Measurements from ENCODE around the gene SRSF10. TPM values are rescaled to one million over a fixed set of nuclear protein-coding genes. Genes with fewer than 3 reads are reported as not detected.
"Not testable (repeated sequence)": the region's sequence is repeated elsewhere in the genome, so short reads cannot be mapped to it uniquely, and the experiment has no call there.

The SRSF10 gene
- polyA plus RNA-seq, 4 donors = 167 to 279 (median 223) TPM

DNA sequence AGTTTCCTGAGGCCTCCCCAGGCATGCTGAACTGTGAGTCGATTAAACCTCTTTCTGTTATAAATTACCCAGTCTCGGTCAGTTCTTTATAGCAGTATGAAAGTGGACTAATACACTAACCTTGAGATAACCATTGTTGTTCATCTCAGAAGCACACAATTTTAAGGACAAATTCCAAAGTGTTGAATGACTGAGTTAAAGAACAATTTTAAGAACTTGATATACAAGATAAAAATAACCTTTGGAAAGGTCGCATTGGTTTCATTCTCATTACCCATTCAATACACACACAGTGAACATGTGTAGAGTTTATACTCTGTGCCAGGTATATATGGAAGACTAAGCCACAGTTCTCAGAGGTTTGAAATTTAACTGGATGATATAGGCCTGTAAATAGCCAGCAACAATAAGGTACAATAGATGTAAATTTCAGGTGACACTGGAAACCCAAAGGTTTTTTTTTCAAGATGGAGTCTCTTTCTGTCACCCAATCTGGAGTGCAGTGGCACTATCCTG lies 19.1 kb upstream of the SRSF10 start:
- DNase-seq (ENCODE audit: low read depth in 4 of 4, low spot score in 2 of 4) = no peak

DNA sequence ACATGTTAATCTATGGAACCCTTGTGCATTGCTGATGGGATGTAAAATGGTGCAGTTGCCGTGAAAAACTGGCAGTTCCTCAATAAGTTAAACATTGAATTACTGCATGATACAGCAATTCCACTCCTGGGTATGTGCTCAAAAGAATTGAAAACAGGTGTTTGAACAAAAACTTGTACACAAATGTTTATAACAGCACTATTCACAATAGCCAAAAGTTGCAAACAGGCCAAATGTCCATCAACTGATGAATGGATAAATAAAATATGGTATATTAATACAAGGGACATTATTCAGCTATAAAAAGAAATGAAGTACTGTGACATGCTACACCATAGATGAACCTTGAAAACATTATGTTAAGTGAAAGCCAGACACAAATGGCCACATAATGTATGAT lies 17.7 kb upstream of the SRSF10 start:
- DNase-seq (ENCODE audit: low read depth in 4 of 4, low spot score in 2 of 4) = no peak

DNA sequence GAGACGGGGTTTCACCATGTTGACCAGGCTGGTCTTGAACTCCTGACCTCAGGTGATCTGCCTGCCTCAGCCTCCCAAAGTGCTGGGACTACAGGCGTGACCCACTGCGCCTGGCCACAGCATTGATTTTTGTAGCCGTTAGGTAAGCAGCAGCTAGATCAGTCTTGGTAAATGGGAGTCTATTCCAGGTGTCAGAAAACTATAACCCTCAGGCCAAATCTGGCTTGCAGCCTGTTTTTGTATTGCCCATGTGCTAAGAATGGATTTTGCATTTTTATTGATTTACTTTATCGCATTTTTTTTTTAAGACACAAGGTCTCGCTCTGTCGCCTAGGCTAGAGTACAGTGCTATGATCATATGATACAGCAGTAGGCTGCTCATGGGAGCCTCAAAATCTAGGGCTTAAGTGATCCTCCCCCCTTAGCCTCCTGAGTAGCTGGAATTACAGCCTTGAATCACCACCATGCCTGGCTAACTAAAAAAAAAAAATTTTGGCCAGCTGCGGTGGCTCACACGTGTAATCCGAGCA lies 16.6 kb upstream of the SRSF10 start:
- DNase-seq (ENCODE audit: low read depth in 4 of 4, low spot score in 2 of 4) = no peak

DNA sequence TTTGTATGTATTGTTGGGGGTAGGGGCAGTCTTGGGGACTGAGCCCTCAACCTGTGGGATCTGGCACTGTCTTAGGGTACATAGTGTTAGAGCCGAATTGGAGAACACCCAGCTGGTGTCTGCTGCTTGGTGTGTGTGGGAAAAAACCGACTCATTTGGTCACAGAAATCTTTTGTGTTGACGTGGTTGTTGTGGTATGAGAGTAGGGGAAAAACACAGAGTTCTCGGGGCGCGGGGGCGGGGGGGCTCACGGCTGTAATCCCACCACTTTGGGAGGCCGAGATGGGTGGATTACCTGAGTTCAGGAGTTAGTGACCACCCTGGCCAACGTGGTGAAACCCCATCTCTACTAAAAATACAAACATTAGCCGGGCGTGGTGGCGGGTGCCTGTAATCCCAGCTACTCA lies 15.3 kb upstream of the SRSF10 start:
- no peak for DNase-seq (ENCODE audit: low read depth in 4 of 4, low spot score in 2 of 4)

DNA sequence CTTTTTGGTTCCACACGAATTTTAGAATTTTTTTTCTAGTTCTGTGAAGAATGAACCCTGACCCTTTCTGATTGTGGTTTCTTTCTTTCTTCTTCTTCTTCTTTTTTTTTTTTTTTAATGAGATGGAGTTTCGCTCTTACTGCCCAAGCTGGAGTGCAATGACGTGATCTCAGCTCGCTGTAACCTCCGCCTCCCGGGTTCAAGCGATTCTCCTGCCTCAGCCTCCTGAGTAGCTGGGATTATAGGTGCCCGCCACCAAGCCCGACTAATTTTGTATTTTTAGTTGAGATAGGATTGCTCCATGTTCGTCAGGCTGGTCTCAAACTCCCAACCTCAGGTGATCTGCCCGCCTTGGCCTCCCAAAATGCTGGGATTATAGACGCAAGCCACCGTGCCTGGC lies 11.9 kb upstream of the SRSF10 start:
- DNase-seq (ENCODE audit: low read depth in 4 of 4, low spot score in 2 of 4) = not testable (repeated sequence)

DNA sequence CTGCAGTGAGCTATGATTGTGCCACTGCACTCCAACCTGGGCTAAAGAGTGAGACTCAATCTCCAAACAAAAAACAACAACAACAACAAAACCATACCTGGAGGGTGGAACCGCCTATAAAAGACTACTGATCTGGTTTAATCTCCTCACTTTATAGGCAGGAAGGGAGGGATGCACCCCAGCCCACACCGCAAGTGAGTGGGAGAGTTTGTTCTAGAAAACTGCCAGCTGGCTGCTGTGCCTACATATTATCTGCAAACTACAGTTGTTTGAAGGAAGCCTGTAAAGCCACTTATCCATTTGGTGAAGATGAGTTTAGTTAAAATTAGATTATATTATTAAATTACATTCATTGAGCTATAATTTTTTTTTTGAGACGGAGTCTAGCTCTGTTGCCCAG lies 9.1 kb upstream of the SRSF10 start:
- DNase-seq (ENCODE audit: low read depth in 4 of 4, low spot score in 2 of 4) = no peak

DNA sequence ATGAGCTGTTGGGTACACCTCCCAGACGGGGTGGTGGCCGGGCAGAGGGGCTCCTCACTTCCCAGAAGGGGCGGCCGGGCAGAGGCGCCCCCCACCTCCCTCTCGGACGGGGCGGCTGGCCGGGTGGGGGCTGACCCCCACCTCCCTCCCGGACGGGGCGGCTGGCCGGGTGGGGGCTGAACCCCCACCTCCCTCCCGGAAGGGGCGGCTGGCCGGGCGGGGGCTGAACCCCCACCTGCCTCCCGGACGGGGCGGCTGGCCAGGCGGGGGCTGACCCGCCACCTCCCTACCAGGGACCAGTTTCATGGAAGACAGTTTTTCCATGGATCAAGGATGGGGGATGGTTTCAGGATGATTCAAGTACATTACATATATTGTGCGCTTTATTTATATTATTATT lies 6.9 kb upstream of the SRSF10 start:
- not testable (repeated sequence) for DNase-seq (ENCODE audit: low read depth in 4 of 4, low spot score in 2 of 4)

DNA sequence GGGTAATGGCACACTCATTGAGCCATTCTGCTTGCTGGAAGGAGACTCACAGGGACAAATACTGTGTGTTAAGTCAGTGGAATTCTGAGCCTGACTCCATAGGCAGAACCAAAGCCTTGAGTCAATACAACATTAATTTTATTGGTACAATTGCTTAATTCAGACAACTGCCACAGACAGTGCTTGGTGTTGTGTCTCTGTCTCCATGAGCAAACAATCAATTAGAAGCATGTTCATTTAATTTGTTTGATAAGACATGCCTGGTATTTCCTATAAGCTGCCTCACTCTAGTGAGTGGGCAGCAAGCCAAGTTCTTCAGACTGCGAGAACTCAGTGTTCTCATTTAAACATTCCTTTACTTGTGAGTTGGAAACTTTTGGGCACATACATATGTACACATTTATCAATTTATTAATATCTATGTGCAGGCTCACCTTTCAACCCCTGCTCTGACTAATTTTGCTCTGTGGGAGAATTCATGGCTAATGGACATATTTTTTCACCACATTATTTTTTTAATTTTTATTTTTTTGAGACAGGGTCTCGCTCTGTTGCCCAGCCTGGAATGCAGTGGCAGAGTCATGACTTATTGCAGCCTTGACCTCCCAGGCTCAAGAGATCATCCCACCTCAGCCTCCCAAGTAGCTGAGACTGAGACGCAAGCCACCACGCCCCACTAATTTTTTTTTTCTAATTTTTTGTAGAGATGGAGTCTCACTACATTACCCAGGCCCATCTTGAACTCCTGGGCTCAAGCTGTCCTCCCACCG lies 4.5 kb upstream of the SRSF10 start:
- DNase-seq (ENCODE audit: low read depth in 4 of 4, low spot score in 2 of 4) = no peak

DNA sequence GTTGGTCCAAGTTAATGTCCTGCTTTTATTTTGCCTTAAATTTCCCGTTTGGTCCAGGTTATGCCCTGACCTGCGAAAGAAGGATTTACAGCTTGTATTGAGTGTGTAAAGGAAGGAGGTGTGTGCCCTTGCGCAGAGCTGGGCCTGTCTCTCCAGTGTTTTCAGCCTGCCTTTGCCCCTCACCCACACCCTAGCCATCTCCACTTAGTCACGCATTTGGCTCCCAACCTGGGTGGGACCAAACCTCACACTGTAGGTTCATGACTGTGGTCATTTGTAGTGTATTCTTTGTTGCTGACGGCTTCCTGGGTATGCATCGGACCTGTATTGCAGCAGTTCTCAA lies 572 bp upstream of the SRSF10 start:
- DNase-seq (ENCODE audit: low read depth in 4 of 4, low spot score in 2 of 4) = no peak

DNA sequence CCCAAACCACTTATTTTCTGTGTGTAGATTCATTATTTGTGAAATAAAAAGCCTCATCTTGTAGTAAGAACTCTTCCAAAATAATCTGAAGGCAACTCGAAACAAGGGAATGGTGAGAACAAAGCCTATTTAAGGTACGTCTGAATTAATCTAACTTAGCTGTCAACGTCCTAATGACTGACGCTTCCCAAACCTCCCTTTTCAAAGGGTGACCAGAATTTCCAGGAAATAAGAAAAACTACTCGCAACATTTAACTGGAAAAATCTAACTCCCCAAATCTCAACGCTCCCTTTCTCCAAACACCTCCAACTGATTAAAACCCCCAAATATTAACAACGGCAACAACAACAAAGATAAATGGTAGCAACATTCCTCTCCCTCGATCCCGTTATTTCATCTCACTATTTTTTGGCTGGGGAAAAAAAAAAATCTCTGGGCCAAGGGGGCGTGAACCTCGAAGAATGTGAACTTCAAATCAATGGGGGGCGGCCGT lies 693 bp downstream of the SRSF10 start:
- DNase-seq (ENCODE audit: low read depth in 4 of 4, low spot score in 2 of 4) = no peak

DNA sequence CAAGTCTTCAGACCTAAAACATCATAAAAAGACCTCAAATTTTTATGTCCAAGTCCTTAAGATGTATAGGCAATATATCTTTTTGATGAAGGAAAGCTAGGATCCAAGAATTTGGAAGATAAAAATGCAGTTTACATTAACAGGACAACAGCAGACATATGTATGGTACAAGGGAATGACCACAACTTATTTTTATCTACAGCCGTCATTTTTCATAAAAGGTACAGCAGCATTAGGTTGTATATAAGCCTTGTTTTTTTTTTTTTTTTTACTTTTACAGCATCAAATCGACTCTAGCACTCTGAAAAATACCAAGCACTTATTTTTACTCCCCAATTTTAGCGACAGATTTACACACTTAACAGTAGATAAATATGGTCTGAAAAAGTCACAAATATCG lies 1.3 kb downstream of the SRSF10 start:
- DNase-seq (ENCODE audit: low read depth in 4 of 4, low spot score in 2 of 4) = no peak

DNA sequence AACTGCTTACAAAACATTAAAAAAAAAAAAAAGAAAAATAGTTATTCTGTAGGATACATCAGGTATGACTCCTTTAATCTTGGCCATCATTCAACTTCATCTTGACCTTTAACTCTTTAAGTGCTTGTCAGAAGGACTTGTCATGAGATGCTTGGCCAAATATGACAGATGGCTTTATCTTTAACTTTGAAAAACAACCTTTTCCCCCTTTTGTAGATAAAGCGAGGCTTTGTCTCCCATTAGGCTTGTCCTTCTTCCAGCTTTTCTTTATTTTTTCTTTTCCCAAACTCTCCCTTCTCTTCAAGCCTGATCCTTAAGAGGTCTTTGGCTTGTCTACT lies 2.3 kb downstream of the SRSF10 start:
- DNase-seq (ENCODE audit: low read depth in 4 of 4, low spot score in 2 of 4) = no peak

DNA sequence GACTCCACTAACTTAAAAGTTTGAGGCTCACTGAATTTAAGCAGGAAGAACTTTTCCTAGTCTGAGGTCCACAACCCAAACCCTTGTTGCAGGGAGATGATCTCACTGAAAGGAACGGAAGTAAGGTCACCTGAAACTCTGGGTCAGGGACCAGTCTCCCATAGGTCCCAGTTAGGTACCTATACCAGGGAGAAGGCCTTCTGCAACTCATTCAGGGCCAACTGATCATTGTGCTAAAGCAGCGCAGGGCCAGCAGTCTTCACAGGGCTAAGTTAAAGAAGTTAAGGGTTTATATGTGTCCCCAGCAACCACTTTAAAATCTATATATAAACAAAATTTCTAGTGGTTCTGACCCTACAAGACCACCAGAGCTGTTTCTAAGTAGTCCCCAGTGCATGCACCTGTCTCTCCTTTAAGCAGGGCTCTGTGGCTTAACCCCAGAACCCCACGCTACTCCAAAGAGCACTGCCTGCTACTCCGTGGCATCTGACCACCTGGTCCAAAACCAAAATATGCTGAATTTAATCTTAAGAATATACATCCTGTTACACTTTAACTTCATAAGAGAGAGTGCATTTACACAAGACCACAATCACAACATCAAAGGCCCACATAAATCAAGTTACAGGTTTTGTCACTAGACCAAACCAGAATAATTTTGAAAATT lies 2.8 kb downstream of the SRSF10 start:
- no peak for DNase-seq (ENCODE audit: low read depth in 4 of 4, low spot score in 2 of 4)

DNA sequence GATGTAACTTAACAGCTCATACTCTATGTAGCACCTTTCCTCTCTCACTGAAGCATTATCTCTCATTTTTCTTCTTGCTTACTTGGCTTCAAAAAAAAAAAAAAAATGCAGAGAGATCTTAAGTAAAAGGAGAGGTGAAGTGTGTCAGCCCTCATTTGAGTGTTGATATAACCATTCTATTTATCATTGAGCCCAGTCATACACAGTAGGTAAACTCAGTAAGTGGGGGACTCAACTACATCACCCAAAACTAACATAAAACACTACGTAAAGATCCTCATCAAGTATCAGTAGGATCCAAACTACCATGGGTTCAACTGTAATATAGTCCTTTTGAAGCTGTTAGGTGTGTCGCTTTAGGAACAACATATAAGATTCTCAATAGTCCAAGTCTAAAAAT lies 12.3 kb downstream of the SRSF10 start:
- no peak for DNase-seq (ENCODE audit: low read depth in 4 of 4, low spot score in 2 of 4)

DNA sequence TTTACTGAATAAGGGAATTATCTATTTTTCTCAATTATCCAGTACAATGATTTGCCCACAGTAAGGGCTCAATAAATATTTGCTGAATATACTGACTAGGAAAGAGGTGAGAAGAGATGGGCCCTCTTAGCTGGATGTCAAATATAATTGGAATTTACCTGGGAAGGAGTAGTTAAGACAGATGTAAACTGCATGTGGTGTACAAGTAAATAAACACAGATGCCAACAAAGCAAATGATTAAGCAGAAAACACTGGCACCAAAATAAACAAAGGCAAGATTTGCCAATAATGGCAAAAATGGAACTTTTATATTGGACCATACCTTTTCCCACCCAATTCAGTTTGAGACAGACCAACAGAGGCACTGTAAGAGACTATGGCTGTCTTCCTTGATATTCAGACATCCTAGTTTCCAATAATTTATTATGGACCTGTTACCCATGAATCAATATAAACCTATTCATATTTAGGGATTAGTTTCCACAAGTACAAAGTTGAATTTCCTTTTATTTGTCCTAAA lies 13.1 kb downstream of the SRSF10 start:
- no peak for DNase-seq (ENCODE audit: low read depth in 4 of 4, low spot score in 2 of 4)

DNA sequence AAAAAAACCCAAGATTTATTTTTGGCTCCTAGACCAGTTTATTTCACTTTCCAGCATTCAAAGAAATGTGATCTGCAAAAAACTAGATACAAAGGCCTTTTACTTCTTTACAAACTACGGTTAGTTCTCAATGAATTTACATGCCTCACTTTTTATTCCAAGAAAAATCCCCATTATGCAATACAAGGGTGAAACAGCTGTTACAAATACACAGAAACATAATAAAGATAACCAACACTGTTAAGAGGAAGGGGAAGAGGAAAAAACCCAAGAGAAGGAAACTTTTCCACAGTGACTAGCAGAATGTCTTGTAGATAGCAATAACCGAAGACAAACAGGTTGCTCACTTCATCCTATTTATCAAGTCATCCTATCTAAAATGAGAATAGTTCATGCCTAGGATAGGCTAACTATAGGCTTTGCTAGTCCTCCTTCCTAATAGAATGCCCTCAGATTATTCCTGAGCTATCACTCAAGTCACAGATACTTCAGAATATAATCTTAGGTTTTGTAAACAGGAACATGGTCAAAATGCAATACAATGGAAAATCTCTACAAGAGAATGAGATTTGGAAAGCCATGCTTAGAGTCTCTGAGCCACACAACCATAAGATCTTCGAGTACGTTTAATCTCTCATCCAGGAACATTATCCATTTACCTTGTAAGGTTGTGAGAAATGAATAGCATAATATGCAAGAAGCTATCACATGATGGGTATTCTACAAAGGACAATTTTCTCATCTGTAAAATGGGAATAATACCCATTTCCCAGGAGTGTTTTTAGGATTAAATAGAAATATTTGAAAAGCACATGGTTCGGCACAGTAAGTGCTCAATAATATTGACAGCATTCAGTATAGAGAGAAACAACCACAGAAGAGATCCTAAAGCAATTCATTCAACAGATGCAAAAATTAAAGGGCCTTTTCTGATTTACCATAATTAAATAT lies 15.1 kb downstream of the SRSF10 start:
- DNase-seq (ENCODE audit: low read depth in 4 of 4, low spot score in 2 of 4) = no peak

DNA sequence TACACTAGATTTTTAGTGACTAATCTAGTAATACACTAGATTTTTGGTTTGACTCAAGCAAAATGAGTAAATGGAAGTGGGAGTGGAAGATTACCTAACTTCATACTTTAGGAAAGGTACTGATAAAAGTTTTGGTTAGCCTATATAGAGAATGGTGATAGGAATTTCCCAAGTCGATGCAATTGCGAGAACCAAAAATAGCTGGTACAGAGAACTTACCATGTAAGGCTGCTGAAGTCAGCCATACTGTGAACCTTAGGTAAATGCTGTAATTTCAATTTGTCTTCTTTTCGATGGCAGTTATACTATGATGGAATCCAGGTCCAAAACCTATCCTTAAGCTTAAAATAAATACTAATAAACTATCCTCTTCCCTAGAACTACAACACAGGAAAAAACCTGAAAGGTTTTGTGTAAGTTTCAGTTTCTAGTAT lies 15.9 kb downstream of the SRSF10 start:
- DNase-seq (ENCODE audit: low read depth in 4 of 4, low spot score in 2 of 4) = no peak

DNA sequence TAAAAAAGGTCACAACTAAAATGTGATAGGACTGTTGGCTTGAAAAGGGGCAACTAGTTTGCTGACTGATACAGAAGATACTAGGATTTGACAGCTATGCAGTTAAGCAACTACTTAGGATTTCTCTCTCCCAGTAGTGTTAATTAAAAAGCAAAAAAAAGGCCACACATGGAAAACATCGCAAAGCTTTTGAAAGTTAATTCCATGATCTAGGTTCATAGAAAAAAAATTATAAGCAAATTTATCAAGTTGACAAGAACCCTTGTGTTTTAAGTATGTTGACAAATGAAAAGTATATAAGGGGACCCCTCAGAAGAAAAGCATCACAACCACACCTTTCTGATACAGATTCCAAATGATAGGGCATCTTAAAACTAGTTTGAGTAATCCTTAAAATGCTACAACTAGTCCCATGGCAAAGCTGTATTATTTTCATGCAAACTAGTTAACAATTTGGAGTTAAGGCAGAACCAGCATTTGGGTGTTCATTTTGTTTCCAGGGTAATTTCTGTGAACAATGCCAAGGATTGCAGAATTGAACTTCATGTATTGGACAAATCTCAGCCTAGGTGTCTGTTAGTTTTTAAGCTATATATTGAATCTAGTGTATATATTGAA lies 16.4 kb downstream of the SRSF10 start:
- DNase-seq (ENCODE audit: low read depth in 4 of 4, low spot score in 2 of 4) = no peak

DNA sequence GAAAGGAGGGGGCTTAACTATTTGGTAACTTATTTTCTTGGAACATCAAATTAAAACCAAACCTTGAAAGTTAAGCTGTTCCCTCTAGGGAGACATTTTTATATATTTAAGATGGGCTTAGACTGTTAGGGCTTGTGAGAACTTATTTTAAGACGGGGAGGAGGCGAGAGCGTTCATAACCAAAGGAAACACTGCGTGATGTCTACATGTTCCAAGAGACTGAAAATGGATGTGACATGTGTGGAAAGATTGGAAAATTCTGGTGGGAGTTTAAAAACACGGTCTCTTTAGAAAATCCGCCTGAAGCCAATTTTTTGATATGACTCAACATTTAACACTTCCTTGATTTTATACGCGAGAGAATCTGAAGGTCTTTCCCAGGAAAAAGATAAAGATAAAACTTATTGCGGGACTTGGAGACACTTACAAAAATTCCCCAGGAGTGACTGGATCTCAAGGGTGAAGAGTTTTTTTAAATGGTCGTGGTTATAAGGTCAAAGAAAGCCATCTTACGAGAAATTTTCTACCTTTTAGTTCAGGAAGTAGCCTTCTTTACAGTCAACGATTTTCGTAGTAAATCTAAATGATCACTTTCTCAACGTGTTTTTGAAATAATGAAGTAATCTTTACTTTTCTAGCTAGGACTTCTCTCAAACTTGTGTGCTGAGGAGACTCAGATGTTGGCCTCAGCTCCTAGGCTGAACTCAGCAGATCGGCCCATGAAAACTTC lies 19.7 kb downstream of the SRSF10 start:
- no peak for DNase-seq (ENCODE audit: low read depth in 4 of 4, low spot score in 2 of 4)
